WTC11 (cell line): Measurements from ENCODE around the gene NCKAP5.

Experiments used
- NFE2L1 ChIP-seq: sonication (generic); formaldehyde crosslinking; IDR thresholded peaks from 2 replicates; pipeline ENCODE4 v1.8.1; 2023; ENCODE audit warnings: missing genetic modification reagents
- TF ChIP-seq, protein P1 (sequence below): sonication (generic); formaldehyde crosslinking; IDR thresholded peaks from 2 replicates; pipeline ENCODE4 v1.8.0; 2023; ENCODE audit warnings: missing genetic modification reagents, mild to moderate bottlenecking, borderline replicate concordance
- TF ChIP-seq, protein P2 (sequence below): fragments of 250-450 bp; sonication (Bioruptor Pico); IDR thresholded peaks from 2 replicates; pipeline ENCODE4 v1.9.0; 2021; ENCODE audit warnings: moderate library complexity, mild to moderate bottlenecking, inconsistent platforms, borderline replicate concordance

DNA sequence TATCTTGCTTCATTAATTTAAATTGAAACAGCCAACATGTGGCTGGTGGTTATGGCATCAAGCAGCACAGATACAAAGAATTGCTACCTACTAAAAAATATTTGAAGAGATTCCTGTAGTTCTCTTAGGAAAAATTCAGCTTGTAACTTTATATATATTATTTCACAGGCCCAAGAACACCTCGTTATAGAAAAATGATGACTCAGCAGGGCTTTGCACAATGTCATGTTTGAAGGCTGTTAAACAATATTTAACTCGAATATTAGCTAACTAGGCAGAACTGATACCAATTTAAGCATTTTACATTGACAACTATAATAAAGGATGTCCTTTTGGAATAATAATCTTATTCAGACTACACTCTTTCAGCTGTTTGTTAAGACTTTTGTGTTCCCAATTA, 795.9 kb downstream of the NCKAP5 start:
- TF ChIP-seq, protein P1, sequence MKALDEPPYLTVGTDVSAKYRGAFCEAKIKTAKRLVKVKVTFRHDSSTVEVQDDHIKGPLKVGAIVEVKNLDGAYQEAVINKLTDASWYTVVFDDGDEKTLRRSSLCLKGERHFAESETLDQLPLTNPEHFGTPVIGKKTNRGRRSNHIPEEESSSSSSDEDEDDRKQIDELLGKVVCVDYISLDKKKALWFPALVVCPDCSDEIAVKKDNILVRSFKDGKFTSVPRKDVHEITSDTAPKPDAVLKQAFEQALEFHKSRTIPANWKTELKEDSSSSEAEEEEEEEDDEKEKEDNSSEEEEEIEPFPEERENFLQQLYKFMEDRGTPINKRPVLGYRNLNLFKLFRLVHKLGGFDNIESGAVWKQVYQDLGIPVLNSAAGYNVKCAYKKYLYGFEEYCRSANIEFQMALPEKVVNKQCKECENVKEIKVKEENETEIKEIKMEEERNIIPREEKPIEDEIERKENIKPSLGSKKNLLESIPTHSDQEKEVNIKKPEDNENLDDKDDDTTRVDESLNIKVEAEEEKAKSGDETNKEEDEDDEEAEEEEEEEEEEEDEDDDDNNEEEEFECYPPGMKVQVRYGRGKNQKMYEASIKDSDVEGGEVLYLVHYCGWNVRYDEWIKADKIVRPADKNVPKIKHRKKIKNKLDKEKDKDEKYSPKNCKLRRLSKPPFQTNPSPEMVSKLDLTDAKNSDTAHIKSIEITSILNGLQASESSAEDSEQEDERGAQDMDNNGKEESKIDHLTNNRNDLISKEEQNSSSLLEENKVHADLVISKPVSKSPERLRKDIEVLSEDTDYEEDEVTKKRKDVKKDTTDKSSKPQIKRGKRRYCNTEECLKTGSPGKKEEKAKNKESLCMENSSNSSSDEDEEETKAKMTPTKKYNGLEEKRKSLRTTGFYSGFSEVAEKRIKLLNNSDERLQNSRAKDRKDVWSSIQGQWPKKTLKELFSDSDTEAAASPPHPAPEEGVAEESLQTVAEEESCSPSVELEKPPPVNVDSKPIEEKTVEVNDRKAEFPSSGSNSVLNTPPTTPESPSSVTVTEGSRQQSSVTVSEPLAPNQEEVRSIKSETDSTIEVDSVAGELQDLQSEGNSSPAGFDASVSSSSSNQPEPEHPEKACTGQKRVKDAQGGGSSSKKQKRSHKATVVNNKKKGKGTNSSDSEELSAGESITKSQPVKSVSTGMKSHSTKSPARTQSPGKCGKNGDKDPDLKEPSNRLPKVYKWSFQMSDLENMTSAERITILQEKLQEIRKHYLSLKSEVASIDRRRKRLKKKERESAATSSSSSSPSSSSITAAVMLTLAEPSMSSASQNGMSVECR (CRISPR knock-in tag), result no peak
- TF ChIP-seq, protein P2, sequence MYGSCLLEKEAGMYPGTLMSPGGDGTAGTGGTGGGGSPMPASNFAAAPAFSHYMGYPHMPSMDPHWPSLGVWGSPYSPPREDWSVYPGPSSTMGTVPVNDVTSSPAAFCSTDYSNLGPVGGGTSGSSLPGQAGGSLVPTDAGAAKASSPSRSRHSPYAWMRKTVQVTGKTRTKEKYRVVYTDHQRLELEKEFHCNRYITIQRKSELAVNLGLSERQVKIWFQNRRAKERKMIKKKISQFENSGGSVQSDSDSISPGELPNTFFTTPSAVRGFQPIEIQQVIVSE (CRISPR knock-in tag), result no peak
- TF ChIP-seq NFE2L1 (CRISPR knock-in tag), result no peak
